Erythroblast (primary cell): ENCODE results near the gene RBBP6.

Experiments
- GATA1 ChIP-seq: IDR thresholded peaks from 2 replicates; pipeline ENCODE4 v1.6.1; 2011; ENCODE audit warnings: low read depth, mild to moderate bottlenecking, control low read depth, low read length, moderate library complexity
- POLR2A ChIP-seq: IDR thresholded peaks from 2 replicates; pipeline ENCODE4 v1.6.1; 2011; ENCODE audit warnings: mild to moderate bottlenecking, low read length

DNA sequence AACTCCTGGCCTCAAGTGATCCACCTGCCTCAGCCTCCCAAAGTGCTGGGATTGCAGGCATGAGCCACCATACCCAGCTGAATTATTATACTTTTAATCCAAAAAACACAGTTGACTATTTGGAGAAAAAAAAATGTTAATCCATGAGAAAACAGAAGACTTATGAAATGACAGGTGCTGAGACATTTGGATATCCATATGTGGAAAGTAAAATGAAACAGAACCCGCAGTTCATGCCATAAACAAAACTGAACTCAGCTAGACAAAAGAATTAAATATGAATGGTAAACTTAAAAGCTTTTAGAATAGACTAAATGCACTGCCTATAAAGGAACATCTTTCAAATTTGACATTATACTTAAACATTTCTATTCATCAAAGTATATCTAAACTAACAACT lies 8.2 kb upstream of the RBBP6 start:
- TF ChIP-seq POLR2A (no peak), GATA1 (no peak)
